Gastroesophageal sphincter (tissue), 3 donors: ENCODE measurements around the gene DCAF10.

ENCODE experiments used
- CTCF ChIP-seq, 4 experiments: fragments of 200-600 bp in 2 of 4; fragments of 450-650 bp in 2 of 4; sonication (generic) in 1 of 4; IDR thresholded peaks; one replicate each; pipeline ENCODE4 v1.5.1; 2017 to 2019; ENCODE audit warnings: antibody characterized with exemption in 4 of 4, mild to moderate bottlenecking in 2 of 4, moderate library complexity in 2 of 4
- EP300 ChIP-seq: sonication (generic); formaldehyde crosslinking; IDR thresholded peaks from one replicate; pipeline ENCODE4 v1.6.1; 2017; ENCODE audit warnings: antibody characterized with exemption, mild to moderate bottlenecking
- POLR2A ChIP-seq, 2 donors: fragments of 450-650 bp; IDR thresholded peaks; one replicate each; pipeline ENCODE4 v1.6.1; 2017; ENCODE audit warnings: antibody characterized with exemption in 2 of 2, mild to moderate bottlenecking in 2 of 2, moderate library complexity in 1 of 2

GRCh38 chr9:37798677-37799076 lies 1.9 kb upstream of the DCAF10 start:
- no peak for TF ChIP-seq CTCF (IDR thresholded peaks at IDR 0.05)
- TF ChIP-seq POLR2A (IDR thresholded peaks at IDR 0.05) = no peak
- no peak for TF ChIP-seq EP300
